CD4-positive, alpha-beta T cell treated with Interleukin-17A for 1 hour (primary cell): ENCODE data around the gene SNX9.
A peak's percentile ranks its signal among the peaks of the same experiment; 100 is the strongest.

Experiments
- DNase-seq: peaks from one replicate; pipeline ENCODE4 v3.0.0-alpha.2; 2020

Gene SNX9

GRCh38 chr6:157804448-157805327 lies 18.4 kb upstream of the SNX9 start:
- DNase-seq: no peak

DNA sequence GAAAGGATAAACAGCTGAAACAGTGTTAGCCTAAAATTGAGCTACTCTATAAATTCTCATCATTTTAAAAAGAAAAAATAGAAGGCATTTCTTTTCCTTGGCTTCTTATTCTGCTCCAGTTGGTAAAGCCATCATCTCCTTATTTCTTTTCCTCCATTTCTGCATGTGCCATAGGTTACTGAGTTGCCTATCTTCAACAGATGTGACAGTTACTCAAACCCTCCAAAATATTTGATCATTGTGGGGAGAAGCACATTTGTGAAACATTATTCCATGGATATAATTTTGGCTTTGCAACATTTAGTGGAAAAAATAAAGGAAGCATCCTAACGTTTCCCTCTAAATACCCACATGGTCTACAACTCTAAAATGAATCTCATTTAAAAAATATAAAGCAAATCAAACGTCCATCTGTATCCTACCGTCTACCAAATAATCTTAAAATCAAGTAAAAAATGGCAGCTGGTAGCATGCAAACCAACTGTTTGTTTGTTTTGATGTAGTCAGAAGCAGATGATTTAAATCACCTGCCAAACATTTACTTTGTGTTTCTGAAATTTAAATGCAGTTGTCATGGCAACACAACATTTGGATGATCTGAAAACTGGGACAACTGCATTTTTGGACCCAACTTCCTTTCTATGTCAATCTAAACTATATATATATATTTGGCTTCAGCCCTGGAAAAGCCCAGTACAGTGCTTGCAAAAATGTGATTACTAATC lies 16.8 kb upstream of the SNX9 start:
- no peak for DNase-seq

DNA sequence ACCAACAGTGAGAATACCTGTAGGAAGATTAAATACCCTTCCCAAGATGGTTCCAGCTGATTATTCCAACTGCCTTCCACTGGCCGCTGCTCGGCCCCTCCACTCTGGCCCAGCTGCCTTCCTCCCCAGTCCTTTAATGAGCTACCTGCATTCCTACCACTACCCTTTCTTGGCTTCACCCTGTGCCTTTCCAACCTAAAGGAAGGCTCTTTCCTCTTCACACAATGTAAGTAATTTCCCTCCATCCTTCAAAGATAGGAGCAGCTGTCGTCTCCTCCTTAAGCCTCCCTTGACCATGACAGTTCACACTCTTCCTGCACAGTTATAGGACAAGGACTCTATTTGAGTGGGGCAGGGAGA lies 16.2 kb upstream of the SNX9 start:
- no peak for DNase-seq

DNA sequence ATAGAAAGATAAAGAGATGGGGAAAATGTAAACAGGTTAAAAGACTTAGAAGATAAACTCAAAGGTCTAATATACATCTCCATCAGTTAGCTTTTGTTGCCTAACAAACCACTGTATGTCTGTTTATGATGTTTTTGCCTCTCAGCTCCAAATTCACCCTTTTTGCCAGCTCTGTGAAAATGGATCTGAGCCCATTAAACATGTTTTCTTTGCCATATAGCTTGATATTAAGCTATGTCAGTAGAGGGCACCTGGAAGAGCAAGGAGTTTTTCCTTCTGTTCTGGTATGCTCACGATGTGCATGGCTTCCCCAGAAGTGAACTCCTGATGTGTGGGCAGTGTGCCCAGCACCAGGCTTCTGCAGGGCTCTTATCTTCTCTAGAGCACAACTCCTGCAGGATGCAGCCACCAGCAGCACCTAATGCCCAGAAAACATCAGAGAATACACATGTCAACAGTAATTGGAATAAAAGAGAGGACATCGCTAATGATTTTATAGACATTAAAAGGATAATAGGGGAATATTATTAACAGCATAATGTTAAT lies 14.6 kb upstream of the SNX9 start:
- DNase-seq: no peak

- no peak for DNase-seq
Observed at GRCh38 chr6:157809613-157810012, 13.4 kb upstream of the SNX9 start.

- no peak for DNase-seq
Observed at GRCh38 chr6:157811137-157811475, 11.9 kb upstream of the SNX9 start.

DNA sequence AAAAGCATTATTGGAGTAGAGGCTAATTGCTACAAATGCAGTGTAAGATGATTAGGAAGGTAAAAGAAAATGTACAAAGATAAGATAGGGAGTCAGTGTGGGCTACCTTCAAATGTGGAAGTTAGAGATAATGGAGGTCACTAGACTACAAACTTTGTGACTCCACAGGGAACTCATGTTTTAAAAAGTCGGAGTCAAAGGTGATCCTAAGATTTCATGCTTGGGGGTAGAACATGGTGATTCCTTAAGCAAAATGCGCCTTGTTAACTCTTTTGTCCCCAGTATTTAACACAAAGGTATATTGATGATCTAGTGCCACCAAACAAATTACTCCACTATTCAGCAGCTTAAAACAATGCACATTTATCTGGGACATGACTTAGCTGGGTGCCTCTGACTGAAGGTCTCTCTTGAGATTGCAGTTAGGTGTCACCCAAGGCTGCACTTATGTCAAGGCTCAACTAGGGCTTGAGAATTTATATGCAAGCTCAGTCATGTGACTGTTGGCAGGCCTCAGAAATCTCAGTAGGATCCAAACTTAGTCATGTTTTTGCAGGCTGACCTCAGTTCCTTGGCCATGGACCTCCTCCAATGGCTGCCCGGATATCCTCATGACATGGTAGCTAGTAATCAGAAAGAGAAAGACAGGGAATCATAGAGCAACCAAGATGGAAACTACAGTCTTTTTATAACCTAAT lies 11.4 kb upstream of the SNX9 start:
- no peak for DNase-seq

GRCh38 chr6:157812425-157813171 lies 10.4 kb upstream of the SNX9 start:
- no peak for DNase-seq

DNA sequence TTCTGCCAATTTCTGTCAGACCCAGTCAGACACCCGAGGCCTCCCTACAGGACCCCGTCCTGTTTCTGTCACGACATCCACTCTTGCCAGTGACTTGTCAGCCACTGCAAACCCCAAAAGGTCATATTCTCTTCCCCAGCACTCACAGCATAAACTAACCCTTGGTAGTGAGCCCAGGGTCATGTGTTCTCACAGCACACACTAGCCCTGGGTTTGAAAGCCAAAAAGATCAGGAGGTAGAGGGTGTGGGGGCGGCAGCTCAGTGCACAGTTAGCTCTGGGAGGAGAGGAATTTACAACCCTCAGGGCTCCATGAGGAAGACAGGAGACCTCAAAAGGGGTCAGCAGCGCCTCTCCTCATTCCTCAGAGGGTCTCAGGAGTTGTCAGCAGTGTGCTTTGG lies 9.9 kb upstream of the SNX9 start:
- DNase-seq: no peak

DNA sequence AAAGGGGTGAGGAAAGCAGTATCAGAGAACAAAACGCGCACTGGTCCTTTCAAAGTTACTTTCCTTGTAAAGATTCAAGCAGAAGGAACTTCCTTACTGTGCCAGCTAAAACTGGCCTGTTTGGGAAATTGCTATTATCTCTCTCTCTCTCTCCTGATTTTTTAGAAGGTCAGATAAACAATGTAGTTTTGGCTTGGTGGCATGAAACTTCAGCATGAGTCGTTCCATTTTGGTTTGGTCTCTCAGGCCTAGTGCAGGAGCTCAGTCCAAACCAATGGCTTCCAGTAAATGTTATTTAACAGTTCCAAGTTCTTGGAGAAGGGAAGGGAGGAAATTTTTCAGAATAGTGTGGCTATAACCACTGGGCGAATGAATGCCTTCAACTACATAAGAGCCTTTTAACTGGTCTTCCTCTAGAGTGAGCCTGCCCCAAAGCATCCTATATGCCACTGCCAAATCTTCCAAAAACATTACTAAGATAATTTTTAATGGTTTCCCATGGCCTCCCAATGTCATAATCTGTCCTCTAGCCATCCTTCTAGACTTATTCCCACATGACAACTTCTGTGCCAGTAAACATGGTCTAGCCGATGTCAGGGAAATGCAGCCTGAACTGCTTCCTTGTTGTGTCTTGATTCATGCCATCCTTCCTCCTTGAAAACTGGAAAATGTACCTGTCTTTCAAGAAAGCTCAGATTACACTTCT lies 9.1 kb upstream of the SNX9 start:
- DNase-seq: no peak

DNA sequence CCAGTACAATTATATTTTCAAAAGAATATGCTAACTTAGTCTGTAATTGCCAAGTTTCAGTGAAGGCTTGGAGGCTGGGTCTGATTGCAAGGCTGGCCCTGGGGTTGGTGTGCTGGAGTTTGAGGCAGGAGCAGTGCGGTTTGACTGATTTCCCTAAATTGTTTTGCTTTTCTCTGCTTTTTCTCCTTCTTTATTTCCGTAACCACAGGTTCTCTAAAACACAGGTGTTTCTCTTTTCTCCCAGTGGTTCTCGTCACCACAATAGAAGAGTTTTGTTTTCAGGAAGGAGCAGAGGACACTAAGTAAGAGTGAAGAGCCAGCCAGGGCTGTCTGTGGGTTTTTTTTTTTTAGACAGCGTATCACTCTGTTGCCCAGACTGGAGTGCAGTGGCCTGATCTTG lies 8.2 kb upstream of the SNX9 start:
- DNase-seq: no peak

GRCh38 chr6:157821342-157822033 lies 1.6 kb upstream of the SNX9 start:
- DNase-seq: no peak

DNA sequence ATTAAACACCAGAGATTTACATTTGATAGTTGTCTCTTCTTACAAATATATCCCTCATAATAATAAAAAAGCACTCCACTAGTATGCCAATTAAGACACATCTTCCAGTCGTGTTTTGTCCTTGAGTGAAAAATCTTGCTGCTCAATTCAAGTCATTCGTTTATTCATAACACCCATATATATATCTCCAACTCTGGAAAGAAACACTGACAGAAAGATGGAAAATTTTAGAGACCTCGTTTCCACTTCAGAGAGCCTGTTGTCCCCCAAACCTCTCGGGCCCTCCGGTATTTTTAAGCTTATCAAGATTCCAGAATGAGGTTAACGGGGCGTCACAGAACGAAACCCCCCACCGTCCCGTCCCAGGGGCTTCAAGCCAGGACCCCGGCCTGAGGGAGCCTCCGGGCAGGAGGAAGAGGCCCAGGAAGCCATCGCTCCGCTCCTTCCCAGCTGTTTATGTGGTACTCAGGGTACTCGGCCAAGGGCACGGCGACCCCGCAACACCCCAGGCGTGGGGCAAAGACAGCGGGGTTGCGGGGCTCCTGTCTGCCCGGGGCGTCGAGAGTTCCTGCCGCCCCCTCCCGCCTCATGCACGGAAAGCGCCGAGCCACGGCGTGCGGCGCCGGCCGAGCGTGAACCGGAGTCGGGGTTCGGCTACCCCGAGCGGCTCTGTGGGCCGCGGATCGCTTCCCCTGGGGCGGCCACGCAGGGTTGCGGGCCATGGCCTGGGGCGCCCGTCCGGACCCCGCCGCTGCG lies 623 bp upstream of the SNX9 start:
- DNase-seq: peak; percentile 33

GRCh38 chr6:157823528-157824370 lies 703 bp downstream of the SNX9 start:
- DNase-seq: peak; percentile 84

DNA sequence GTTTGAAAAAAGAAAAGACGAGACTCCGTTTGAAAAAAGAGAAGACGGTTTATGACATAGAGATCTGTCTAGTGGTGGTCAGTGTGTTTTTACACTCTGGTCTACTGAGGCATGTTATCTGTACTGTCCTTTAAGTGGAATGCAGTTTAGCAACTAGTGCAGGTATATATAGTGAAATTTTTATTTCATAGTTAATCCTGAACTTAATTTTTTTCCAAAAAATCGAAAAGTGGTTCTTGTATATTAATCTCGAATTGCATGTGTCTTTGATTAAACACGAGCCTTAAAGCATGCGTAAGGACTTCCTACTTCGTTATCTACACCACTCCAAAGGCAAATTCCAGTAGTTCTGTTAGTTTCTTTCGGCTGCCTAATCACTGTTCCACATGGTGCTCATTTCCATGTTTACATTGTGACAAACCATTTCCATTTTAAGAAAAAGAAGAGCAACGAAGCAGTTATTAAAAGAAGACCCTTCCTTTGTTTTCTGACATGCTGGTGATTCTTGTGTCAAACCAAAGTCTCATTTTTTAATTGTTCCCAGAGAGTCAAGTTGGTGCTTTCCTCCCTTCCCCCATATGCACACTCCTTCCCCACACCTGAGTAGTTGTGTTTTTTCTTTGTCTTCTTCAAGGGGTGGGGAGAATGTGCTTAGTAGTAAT lies 2.3 kb downstream of the SNX9 start:
- DNase-seq: no peak

DNA sequence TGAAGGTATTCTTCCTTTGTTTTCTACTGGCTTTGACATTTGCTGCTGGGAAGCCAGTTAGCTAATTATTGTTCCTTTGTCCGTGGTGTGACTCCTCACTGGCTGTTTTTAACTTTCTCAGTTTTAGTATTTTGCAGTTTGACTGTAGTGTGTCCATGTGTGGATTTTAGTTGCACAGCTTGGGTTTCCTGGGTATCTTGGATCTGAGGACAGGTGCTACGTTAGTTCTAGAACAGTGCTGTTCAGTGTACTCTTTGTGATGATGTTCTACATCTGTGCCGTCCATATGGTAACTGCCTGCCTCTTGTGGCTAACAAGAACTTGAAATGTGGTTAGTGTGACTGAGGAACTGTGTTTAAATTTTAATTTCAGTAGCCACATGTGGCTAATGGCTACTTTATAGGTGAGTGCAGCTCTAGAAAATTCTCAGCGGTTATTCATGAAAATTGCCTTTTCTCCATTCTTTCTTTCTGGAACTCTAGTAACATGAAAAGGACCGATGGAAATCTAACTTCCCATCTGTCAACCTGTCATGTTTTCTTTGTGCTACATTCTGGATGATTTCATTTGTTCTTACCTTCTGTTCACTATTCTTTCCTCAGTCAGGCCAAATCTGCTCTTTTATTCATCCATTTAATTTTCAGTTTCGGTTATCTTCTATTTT lies 7.4 kb downstream of the SNX9 start:
- no peak for DNase-seq

- no peak for DNase-seq
Observed at GRCh38 chr6:157831018-157831369, 7.9 kb downstream of the SNX9 start.

- no peak for DNase-seq
Observed at GRCh38 chr6:157831424-157832249, 8.6 kb downstream of the SNX9 start.
